HepG2 (cell line): ENCODE measurements around the gene VGF. TPM values are rescaled to one million over a fixed set of nuclear protein-coding genes. Genes with fewer than 3 reads are reported as not detected.
A peak's percentile ranks its signal among the peaks of the same experiment; 100 is the strongest.

Source experiments
- ASH2L ChIP-seq: fragments of 300-600, 200-600 bp; sonication (generic); IDR thresholded peaks from 2 replicates; pipeline ENCODE4 v1.7.0; 2017; ENCODE audit warnings: low read depth, mild to moderate bottlenecking, moderate library complexity, mixed read lengths, low read length; ENCODE audit not compliant: insufficient read length
- EHMT2 ChIP-seq: fragments of 200-600 bp; sonication (generic); IDR thresholded peaks from 2 replicates; pipeline ENCODE4 v1.7.0; 2017; ENCODE audit warnings: antibody characterized with exemption, low read depth, low read length, borderline replicate concordance
- GATA4 ChIP-seq: sonication (generic); IDR thresholded peaks from 2 replicates; pipeline ENCODE4 v1.6.1; 2016; ENCODE audit warnings: antibody characterized with exemption, low read depth, borderline replicate concordance
- GLI4 ChIP-seq: sonication (generic); formaldehyde crosslinking; IDR thresholded peaks from 2 replicates; pipeline ENCODE4 v1.5.1; 2020; ENCODE audit warnings: missing genetic modification reagents, mild to moderate bottlenecking, moderate library complexity, borderline replicate concordance
- HOXA9 ChIP-seq: sonication (generic); formaldehyde crosslinking; IDR thresholded peaks from 2 replicates; pipeline ENCODE4 v1.8.1; 2022; ENCODE audit warnings: missing genetic modification reagents, mild to moderate bottlenecking, moderate library complexity, borderline replicate concordance
- MEIS1 ChIP-seq: sonication (generic); formaldehyde crosslinking; IDR thresholded peaks from 2 replicates; pipeline ENCODE4 v1.9.0; 2021; ENCODE audit warnings: mild to moderate bottlenecking, missing genetic modification reagents, moderate library complexity, borderline replicate concordance
- MEIS2 ChIP-seq: sonication (generic); formaldehyde crosslinking; IDR thresholded peaks from 2 replicates; pipeline ENCODE4 v1.9.0; 2021; ENCODE audit warnings: mild to moderate bottlenecking, missing genetic modification reagents
- NONO ChIP-seq, 2 experiments: fragments of 450-650 bp in 1 of 2; sonication (generic) in 1 of 2; formaldehyde crosslinking in 1 of 2; IDR thresholded peaks in 1 of 2; conservative IDR thresholded peaks in 1 of 2; 2 replicates each; pipeline versions ENCODE4 v1.6.1 to v1.8.0; 2017 to 2022; ENCODE audit warnings: mild to moderate bottlenecking in 1 of 2, missing genetic modification reagents in 1 of 2, moderate library complexity in 1 of 2
- SIN3A ChIP-seq: IDR thresholded peaks from 2 replicates; pipeline ENCODE4 v1.6.1; 2011; ENCODE audit warnings: low read depth, mild to moderate bottlenecking, control low read depth, low read length, borderline replicate concordance
- TAF15 ChIP-seq: fragments of 200-400 bp; formaldehyde crosslinking; IDR thresholded peaks from one replicate; pipeline ENCODE4 v1.6.1; 2018; ENCODE audit warnings: mild to moderate bottlenecking, low read depth, low read length; ENCODE audit not compliant: poor library complexity, severe bottlenecking
- TEAD3 ChIP-seq: optimal IDR thresholded peaks from 2 replicates; pipeline ENCODE3; 2016; ENCODE audit warnings: borderline replicate concordance
- ZBTB38 ChIP-seq: sonication (generic); formaldehyde crosslinking; IDR thresholded peaks from 2 replicates; pipeline ENCODE4 v1.5.1; 2020; ENCODE audit warnings: mild to moderate bottlenecking, missing genetic modification reagents
- ZC3H13 ChIP-seq: sonication (generic); formaldehyde crosslinking; IDR thresholded peaks from 2 replicates; pipeline ENCODE4 v1.8.1; 2023; ENCODE audit warnings: mild to moderate bottlenecking, missing genetic modification reagents, moderate library complexity
- ZMYM2 ChIP-seq: sonication (generic); formaldehyde crosslinking; IDR thresholded peaks from 2 replicates; pipeline ENCODE4 v1.8.0; 2022; ENCODE audit warnings: mild to moderate bottlenecking, missing genetic modification reagents
- polyA plus RNA-seq, 8 experiments: library from polyadenylated mRNA; depleted of rRNA in 3 of 8; stranded (reverse) in 7 of 8; unstranded in 1 of 8; fragments of >200 nt; fragmentation: Illumina TruSeq in 4 of 8; extraction: Trizol in 4 of 8; gene quantifications; 2 replicates each; pipeline versions ENCODE4 v1.2.1 to v1.2.3, GENCODE V29; 2011 to 2016; ENCODE audit warnings: low read depth in 4 of 8, missing spikeins in 1 of 8, mixed read lengths in 1 of 8; ENCODE audit not compliant: insufficient read depth in 1 of 8
- total RNA-seq, 5 experiments: library from RNA; depleted of rRNA; stranded (reverse); fragments of >200 nt; fragmentation: Illumina TruSeq; extraction: Trizol; gene quantifications; 2 replicates each; pipeline ENCODE4 v1.2.3, GENCODE V29; 2016; ENCODE audit warnings: low read depth in 1 of 5
- TF ChIP-seq, protein P1 (sequence below): sonication (generic); formaldehyde crosslinking; IDR thresholded peaks from 2 replicates; pipeline ENCODE4 v1.5.1; 2020; ENCODE audit warnings: mild to moderate bottlenecking, missing genetic modification reagents, moderate library complexity
- TF ChIP-seq, protein P2 (sequence below): sonication (generic); formaldehyde crosslinking; conservative IDR thresholded peaks from 2 replicates; pipeline ENCODE4 v1.8.1; 2023; ENCODE audit warnings: missing genetic modification reagents
- TF ChIP-seq, protein P3 (sequence below): IDR thresholded peaks from 2 replicates; pipeline ENCODE4 v1.6.1; 2016; ENCODE audit warnings: control low read depth
- TF ChIP-seq, protein P4 (sequence below): sonication (generic); formaldehyde crosslinking; IDR thresholded peaks from 2 replicates; pipeline ENCODE4 v1.5.1; 2020; ENCODE audit warnings: missing genetic modification reagents, mild to moderate bottlenecking, borderline replicate concordance

VGF gene
- total and polyA plus RNA-seq, 2 of the 13 experiments (the other 11 are each of a cell fraction or from before 2014, with no cell fraction given), result 0.12 to 0.46 TPM

DNA sequence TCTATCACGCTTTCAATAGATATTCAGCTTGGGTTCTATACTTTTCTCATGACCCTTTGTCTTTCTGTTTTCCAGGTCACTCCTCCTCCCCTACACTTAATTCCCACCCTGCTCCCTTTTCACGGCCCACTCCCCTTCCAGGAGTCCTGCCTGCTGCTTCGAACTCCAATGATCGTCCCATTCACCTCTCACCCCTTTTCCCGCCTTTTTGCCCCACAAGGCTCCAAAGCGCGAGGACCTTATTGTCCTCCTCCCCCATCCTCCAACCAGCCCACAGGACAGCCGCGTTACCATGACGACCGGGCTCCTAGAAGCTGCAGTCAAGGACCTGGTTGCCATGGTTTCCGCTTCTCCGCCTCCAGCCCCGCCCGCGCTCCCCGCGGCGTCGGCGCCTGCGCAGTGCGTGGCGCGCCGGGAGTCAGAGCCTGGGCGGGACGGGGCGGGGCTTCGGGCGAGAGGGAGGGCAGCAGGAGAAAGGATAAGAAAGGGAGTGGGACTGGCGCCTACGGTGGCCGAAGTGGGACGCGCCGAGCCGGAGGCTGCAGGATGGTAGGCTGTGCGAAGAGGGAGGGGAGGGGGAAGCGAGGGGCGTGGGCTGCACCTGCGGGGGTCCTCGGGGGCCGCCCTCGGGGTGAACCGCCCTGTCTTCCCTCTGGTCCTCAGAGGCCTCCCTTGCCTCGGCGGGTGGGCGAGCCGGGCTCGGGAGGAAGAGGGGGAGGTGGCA, 11.2 kb downstream of the VGF start, which contains the start of gene AP1S1 (continued):
- TF ChIP-seq, protein P1, sequence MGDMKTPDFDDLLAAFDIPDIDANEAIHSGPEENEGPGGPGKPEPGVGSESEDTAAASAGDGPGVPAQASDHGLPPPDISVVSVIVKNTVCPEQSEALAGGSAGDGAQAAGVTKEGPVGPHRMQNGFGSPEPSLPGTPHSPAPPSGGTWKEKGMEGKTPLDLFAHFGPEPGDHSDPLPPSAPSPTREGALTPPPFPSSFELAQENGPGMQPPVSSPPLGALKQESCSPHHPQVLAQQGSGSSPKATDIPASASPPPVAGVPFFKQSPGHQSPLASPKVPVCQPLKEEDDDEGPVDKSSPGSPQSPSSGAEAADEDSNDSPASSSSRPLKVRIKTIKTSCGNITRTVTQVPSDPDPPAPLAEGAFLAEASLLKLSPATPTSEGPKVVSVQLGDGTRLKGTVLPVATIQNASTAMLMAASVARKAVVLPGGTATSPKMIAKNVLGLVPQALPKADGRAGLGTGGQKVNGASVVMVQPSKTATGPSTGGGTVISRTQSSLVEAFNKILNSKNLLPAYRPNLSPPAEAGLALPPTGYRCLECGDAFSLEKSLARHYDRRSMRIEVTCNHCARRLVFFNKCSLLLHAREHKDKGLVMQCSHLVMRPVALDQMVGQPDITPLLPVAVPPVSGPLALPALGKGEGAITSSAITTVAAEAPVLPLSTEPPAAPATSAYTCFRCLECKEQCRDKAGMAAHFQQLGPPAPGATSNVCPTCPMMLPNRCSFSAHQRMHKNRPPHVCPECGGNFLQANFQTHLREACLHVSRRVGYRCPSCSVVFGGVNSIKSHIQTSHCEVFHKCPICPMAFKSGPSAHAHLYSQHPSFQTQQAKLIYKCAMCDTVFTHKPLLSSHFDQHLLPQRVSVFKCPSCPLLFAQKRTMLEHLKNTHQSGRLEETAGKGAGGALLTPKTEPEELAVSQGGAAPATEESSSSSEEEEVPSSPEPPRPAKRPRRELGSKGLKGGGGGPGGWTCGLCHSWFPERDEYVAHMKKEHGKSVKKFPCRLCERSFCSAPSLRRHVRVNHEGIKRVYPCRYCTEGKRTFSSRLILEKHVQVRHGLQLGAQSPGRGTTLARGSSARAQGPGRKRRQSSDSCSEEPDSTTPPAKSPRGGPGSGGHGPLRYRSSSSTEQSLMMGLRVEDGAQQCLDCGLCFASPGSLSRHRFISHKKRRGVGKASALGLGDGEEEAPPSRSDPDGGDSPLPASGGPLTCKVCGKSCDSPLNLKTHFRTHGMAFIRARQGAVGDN (CRISPR knock-in tag), result peak; percentile 73
- TF ChIP-seq, protein P2, sequence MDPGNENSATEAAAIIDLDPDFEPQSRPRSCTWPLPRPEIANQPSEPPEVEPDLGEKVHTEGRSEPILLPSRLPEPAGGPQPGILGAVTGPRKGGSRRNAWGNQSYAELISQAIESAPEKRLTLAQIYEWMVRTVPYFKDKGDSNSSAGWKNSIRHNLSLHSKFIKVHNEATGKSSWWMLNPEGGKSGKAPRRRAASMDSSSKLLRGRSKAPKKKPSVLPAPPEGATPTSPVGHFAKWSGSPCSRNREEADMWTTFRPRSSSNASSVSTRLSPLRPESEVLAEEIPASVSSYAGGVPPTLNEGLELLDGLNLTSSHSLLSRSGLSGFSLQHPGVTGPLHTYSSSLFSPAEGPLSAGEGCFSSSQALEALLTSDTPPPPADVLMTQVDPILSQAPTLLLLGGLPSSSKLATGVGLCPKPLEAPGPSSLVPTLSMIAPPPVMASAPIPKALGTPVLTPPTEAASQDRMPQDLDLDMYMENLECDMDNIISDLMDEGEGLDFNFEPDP (CRISPR knock-in tag), result no peak
- peak; percentile 40; the same call in 1 of the 2 replicates for TF ChIP-seq ZC3H13 (CRISPR knock-in tag)
- no peak for TF ChIP-seq GLI4 (CRISPR knock-in tag)
- no peak for TF ChIP-seq NONO (IDR thresholded peaks at IDR 0.05)
- TF ChIP-seq NONO (CRISPR knock-in tag; conservative IDR thresholded peaks at IDR 0.05), result peak; percentile 81
- TF ChIP-seq ZMYM2, result no peak
- TF ChIP-seq ZBTB38 (CRISPR knock-in tag), result 0 out of 2 replicates have a peak, but pooled peaks have one; percentile 31
- no peak for TF ChIP-seq GATA4
- peak; percentile 16; the same call in 1 of the 2 replicates for TF ChIP-seq SIN3A
- TF ChIP-seq TAF15, result peak; percentile 74
- TF ChIP-seq, protein P3, sequence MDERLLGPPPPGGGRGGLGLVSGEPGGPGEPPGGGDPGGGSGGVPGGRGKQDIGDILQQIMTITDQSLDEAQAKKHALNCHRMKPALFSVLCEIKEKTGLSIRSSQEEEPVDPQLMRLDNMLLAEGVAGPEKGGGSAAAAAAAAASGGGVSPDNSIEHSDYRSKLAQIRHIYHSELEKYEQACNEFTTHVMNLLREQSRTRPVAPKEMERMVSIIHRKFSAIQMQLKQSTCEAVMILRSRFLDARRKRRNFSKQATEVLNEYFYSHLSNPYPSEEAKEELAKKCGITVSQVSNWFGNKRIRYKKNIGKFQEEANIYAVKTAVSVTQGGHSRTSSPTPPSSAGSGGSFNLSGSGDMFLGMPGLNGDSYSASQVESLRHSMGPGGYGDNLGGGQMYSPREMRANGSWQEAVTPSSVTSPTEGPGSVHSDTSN, result no peak
- no peak for TF ChIP-seq HOXA9 (CRISPR knock-in tag)
- TF ChIP-seq MEIS1 (CRISPR knock-in tag), result no peak
- TF ChIP-seq, protein P4, sequence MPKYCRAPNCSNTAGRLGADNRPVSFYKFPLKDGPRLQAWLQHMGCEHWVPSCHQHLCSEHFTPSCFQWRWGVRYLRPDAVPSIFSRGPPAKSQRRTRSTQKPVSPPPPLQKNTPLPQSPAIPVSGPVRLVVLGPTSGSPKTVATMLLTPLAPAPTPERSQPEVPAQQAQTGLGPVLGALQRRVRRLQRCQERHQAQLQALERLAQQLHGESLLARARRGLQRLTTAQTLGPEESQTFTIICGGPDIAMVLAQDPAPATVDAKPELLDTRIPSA (CRISPR knock-in tag), result no peak
- TF ChIP-seq TEAD3 (CRISPR knock-in tag), result peak; percentile 16
- no peak for TF ChIP-seq ASH2L
- 0 out of 2 replicates have a peak, but pooled peaks have one; percentile 12 for TF ChIP-seq MEIS2 (CRISPR knock-in tag)
- no peak for TF ChIP-seq EHMT2
